Measurements from ENCODE around the gene ERGIC3.
"Not testable (repeated sequence)": the region's sequence is repeated elsewhere in the genome, so short reads cannot be mapped to it uniquely, and the experiment has no call there.

Gene ERGIC3

GRCh38 chr20:35517767-35518166, 24.1 kb upstream of the ERGIC3 start:
- not testable (repeated sequence) for DNase-seq (ENCODE audit: low read depth)

GRCh38 chr20:35518955-35519354, 22.9 kb upstream of the ERGIC3 start:
- no peak for DNase-seq (ENCODE audit: low read depth)

GRCh38 chr20:35523298-35523888, 18.5 kb upstream of the ERGIC3 start:
- peak; percentile 3 for DNase-seq (ENCODE audit: low read depth)

GRCh38 chr20:35525639-35526038, 16.2 kb upstream of the ERGIC3 start:
- no peak for DNase-seq (ENCODE audit: low read depth)

- no peak for DNase-seq (ENCODE audit: low read depth)
These were observed 14.6 kb upstream of the ERGIC3 start for GRCh38 chr20:35527122-35527769.

- DNase-seq (ENCODE audit: low read depth), result no peak
These were observed 12.3 kb upstream of the ERGIC3 start, which contains the start of gene C20orf173 for GRCh38 chr20:35529552-35529951. Gene C20orf173 (minus strand): TSS chr20:35529652. CDS start chr20:35529373, 279 bp downstream.

- DNase-seq (ENCODE audit: low read depth), result no peak
These were observed 2.1 kb upstream of the ERGIC3 start for GRCh38 chr20:35539756-35540212.

GRCh38 chr20:35541118-35541782, 628 bp upstream of the ERGIC3 start:
- DNase-seq (ENCODE audit: low read depth), result no peak

- no peak for DNase-seq (ENCODE audit: low read depth)
These were observed 1.1 kb downstream of the ERGIC3 start for GRCh38 chr20:35542990-35543389.

GRCh38 chr20:35544436-35544835, 2.6 kb downstream of the ERGIC3 start:
- no peak for DNase-seq (ENCODE audit: low read depth)

GRCh38 chr20:35544941-35545340, 3.1 kb downstream of the ERGIC3 start:
- DNase-seq (ENCODE audit: low read depth), result not testable (repeated sequence)

- DNase-seq (ENCODE audit: low read depth), result no peak
These were observed 4.2 kb downstream of the ERGIC3 start for GRCh38 chr20:35546127-35546526.

- DNase-seq (ENCODE audit: low read depth), result no peak
These were observed 5.5 kb downstream of the ERGIC3 start for GRCh38 chr20:35547329-35547728.

- no peak for DNase-seq (ENCODE audit: low read depth)
These were observed 9.6 kb downstream of the ERGIC3 start for GRCh38 chr20:35551503-35551902.

- no peak for DNase-seq (ENCODE audit: low read depth)
These were observed 11.0 kb downstream of the ERGIC3 start for GRCh38 chr20:35552914-35553313.

- DNase-seq (ENCODE audit: low read depth), result not testable (repeated sequence)
These were observed 13.6 kb downstream of the ERGIC3 start for GRCh38 chr20:35555461-35555860.

- DNase-seq (ENCODE audit: low read depth), result no peak
These were observed 14.2 kb downstream of the ERGIC3 start for GRCh38 chr20:35555951-35556645.

- DNase-seq (ENCODE audit: low read depth), result no peak
These were observed 15.0 kb downstream of the ERGIC3 start for GRCh38 chr20:35556871-35557270.

- no peak for DNase-seq (ENCODE audit: low read depth)
These were observed 16.6 kb downstream of the ERGIC3 start for GRCh38 chr20:35558451-35558850.

GRCh38 chr20:35559042-35559693, 17.3 kb downstream of the ERGIC3 start:
- DNase-seq (ENCODE audit: low read depth), result no peak

- no peak for DNase-seq (ENCODE audit: low read depth)
These were observed 18.2 kb downstream of the ERGIC3 start for GRCh38 chr20:35560105-35560511.

GRCh38 chr20:35560541-35560940, 18.7 kb downstream of the ERGIC3 start:
- DNase-seq (ENCODE audit: low read depth), result no peak
